GM18498 (cell line): ENCODE results near the gene HCN2.
"Not testable (repeated sequence)": the region's sequence is repeated elsewhere in the genome, so short reads cannot be mapped to it uniquely, and the experiment has no call there.

Experiments used
- ATAC-seq: cut with Tn5 transposase; IDR thresholded peaks from one replicate; pipeline ENCODE4 v1.9.1; 2021; ENCODE audit warnings: mild to moderate bottlenecking, moderate library complexity; ENCODE audit not compliant: unreplicated experiment

HCN2 gene

DNA sequence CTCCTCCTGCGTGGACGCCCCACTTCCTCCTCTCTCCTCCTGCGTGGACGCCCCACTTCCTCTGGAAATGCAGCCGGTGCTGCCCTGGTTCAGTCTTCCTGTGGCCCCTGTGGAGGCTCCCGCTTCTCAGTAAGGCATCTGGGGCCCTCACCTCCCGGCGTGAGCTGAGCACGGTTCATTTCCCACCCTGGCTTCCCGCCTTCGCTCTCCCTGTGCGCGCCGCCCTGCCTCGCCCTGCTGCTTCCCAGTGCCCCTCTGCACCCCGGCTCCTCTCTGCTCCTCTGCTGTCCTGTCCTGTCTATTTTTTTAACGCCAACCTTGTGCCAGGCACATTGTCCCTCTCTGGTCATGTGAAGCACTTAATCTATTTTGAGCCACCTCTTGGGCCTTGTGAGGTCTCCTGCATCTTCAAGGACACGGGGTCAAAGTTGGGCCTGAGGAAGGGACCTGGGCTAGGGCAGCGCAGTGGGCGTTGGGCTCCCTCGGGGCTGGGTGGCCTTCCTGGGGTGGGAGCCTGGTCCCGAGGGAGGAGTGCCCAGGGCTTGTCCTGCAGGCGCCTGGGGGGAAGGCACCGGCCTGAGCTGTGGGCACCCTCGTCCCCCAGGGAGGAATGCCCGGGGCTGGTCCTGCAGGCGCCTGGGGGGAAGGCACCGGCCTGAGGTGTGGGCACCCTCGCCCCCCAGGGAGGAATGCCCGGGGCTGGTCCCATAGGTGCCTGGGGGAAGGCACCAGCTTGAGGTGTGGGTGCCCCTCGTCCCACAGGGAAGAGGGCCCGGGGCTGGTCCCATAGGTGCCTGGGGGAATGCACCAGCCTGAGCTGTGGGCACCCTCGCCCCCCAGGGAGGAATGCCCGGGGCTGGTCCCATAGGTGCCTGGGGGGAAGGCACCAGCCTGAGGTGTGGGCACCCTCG is 13.0 kb downstream of the HCN2 start:
- ATAC-seq, result no peak

DNA sequence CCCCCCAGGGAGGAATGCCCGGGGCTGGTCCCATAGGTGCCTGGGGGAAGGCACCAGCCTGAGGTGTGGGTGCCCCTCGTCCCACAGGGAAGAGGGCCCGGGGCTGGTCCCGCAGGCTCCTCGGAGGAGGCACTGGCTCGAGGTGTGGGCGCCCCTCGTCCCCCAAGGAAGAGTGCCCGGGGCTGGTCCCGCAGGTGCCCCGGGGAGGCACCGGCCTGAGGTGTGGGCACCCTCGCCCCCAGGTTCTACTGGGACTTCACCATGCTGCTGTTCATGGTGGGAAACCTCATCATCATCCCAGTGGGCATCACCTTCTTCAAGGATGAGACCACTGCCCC is 13.6 kb downstream of the HCN2 start:
- not testable (repeated sequence) for ATAC-seq

DNA sequence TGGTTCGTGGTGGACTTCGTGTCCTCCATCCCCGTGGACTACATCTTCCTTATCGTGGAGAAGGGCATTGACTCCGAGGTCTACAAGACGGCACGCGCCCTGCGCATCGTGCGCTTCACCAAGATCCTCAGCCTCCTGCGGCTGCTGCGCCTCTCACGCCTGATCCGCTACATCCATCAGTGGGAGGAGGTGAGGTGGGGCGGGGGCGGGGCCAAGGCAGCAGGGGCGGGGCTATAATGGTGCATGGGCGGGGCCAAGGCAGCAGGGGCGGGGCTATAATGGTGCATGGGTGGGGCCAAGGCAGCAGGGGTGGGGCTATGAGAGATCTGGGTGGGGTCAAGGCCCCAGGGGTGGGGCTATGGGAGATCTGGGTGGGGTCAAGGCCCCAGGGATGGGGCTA is 14.1 kb downstream of the HCN2 start:
- not testable (repeated sequence) for ATAC-seq

- no peak for ATAC-seq
Measured at GRCh38 chr19:604355-604754, 14.7 kb downstream of the HCN2 start.

- not testable (repeated sequence) for ATAC-seq
Measured at GRCh38 chr19:605061-605971, 15.6 kb downstream of the HCN2 start.

GRCh38 chr19:607301-608154 is 17.8 kb downstream of the HCN2 start:
- ATAC-seq, result no peak

DNA sequence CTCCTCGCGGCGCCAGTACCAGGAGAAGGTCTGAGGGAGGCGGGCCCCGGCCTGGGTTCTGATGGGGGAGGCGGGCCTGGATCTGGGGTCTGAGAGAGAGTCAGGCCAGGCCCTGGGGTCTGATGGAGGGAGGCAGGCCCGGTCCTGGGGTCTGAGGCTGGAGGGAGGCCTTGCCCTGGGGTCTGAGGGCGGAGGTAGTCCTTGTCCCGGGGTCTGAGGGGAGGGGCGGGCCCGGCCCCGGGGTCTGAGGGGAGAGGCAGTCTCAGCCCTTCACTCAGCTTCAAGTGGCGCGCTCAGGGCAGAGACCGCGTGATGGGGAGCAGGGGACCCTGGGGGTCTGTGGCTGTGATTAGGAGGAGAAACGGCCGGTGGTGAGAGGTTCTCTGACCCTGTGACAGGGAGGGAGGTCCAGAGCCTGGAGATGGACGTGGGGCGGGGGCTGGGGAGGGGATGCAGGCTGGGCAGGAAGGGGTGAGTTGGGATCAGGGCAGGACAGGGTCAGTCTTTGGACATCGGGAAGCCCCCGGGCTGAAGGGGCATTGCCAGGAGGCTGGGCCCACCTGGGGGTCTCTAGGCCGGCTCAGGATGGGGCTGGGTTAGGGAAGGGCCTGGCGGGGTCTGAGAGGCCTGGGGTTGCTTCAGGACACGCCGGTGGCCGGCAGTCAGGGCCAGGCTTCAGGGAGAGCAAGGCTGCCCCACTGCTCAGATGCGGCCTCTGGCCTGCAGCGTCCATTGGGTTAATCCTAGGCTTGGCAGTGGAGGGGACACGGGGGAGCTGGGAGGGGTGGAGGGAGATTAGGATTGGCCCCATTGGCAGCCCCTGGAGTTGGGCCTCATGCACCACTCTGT is 18.7 kb downstream of the HCN2 start:
- ATAC-seq, result no peak

GRCh38 chr19:609004-609346 is 19.3 kb downstream of the HCN2 start:
- no peak for ATAC-seq

DNA sequence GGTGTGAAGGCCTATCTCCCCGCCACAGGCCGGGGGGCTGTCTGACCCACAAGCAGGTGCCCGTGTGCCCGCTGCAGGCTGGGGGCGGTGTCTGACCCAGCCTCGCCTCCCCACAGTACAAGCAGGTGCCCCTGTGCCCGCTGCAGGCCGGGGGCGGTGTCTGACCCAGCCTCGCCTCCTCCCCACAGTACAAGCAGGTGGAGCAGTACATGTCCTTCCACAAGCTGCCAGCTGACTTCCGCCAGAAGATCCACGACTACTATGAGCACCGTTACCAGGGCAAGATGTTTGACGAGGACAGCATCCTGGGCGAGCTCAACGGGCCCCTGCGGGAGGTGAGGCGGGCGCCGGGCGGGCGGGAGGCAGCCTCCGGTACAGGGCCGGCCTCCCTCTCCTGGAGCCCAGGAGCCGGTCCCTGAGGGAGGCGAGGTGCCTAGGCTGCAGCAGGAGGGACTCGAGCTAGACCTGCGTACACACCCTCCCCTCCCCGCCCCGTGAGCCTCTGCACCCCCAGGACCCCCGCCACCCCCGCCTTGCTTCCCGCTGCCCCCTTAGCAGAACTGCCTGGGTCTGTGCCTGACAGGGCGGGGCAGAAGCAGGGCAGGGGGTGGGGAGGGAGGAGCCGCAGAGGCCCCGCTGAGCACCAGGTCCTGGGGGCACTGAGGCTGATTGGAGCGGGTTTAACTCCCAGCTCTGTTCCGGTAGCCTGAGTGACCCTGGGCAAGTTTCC is 20.6 kb downstream of the HCN2 start:
- ATAC-seq, result no peak

GRCh38 chr19:610801-611480 is 21.3 kb downstream of the HCN2 start:
- no peak for ATAC-seq

- no peak for ATAC-seq
Measured at GRCh38 chr19:611481-611868, 21.8 kb downstream of the HCN2 start.

GRCh38 chr19:612941-613340 is 23.3 kb downstream of the HCN2 start:
- no peak for ATAC-seq

- no peak for ATAC-seq
Measured at GRCh38 chr19:613732-614567, 24.3 kb downstream of the HCN2 start.

DNA sequence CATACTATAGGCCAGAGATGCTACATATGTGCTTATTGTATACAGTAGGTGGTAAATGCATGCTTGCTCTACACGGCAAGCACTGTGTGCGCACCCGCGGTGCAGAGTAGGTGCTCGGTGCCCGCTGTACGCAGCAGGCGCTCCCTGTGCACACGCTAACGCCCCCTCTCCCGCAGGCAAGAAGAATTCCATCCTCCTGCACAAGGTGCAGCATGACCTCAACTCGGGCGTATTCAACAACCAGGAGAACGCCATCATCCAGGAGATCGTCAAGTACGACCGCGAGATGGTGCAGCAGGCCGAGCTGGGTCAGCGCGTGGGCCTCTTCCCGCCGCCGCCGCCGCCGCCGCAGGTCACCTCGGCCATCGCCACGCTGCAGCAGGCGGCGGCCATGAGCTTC is 25.9 kb downstream of the HCN2 start:
- ATAC-seq, result no peak

- no peak for ATAC-seq
Measured at GRCh38 chr19:616062-616700, 26.5 kb downstream of the HCN2 start.

DNA sequence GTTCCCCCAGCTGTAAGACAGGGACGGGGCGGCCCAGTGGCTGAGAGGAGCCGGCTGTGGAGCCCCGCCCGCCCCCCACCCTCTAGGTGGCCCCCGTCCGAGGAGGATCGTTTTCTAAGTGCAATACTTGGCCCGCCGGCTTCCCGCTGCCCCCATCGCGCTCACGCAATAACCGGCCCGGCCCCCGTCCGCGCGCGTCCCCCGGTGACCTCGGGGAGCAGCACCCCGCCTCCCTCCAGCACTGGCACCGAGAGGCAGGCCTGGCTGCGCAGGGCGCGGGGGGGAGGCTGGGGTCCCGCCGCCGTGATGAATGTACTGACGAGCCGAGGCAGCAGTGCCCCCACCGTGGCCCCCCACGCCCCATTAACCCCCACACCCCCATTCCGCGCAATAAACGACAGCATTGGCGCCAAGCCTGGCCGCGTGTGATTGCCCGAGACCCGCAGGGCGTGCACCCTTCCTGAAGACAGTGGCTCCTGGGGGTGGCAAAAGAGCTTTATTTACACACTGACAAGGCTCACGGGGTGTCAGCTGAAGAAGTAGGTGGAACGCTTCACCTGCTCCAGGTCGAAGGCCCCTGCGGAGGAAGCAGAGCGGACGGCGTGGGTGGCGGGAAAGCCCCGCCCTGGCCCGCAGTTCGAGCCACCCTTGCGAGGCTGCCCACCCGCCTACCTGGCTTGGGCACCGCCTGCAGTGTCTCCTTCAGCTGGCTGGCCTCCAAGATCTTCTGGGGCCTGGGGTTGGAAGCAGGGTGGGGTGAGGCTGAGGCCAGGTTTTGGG is 27.3 kb downstream of the HCN2 start:
- ATAC-seq, result no peak
